GM12873 (cell line): ENCODE results near the gene PXYLP1.

Source experiments
- CTCF ChIP-seq: IDR thresholded peaks from 2 replicates; pipeline ENCODE4 v1.5.1; 2012; ENCODE audit warnings: low read depth, mild to moderate bottlenecking, moderate library complexity, low read length, control low read depth; ENCODE audit not compliant: insufficient read depth; ENCODE audit errors: missing control alignments

Gene PXYLP1

GRCh38 chr3:141259821-141260629 lies 28.4 kb downstream of the PXYLP1 start:
- no peak for TF ChIP-seq CTCF

GRCh38 chr3:141260630-141260927 lies 29.0 kb downstream of the PXYLP1 start:
- TF ChIP-seq CTCF = no peak

- TF ChIP-seq CTCF = no peak
These were observed 30.1 kb downstream of the PXYLP1 start for GRCh38 chr3:141261472-141262307.

GRCh38 chr3:141262308-141262705 lies 30.7 kb downstream of the PXYLP1 start:
- TF ChIP-seq CTCF = no peak

- no peak for TF ChIP-seq CTCF
These were observed 34.6 kb downstream of the PXYLP1 start for GRCh38 chr3:141266186-141266585.

- no peak for TF ChIP-seq CTCF
These were observed 35.4 kb downstream of the PXYLP1 start for GRCh38 chr3:141266797-141267555.

GRCh38 chr3:141267629-141268028 lies 36.0 kb downstream of the PXYLP1 start:
- no peak for TF ChIP-seq CTCF
